Lower leg skin (tissue), 3 donors: Measurements from ENCODE around the gene EFCAB10.

Experiments
- POLR2A ChIP-seq, 2 donors: fragments of 450-650 bp; IDR thresholded peaks; one replicate each; pipeline ENCODE4 v1.6.1; 2016 to 2017; ENCODE audit warnings: antibody characterized with exemption in 2 of 2, mild to moderate bottlenecking in 1 of 2, moderate library complexity in 1 of 2
- TF ChIP-seq, protein P1 (sequence below), 3 donors: fragments of 450-650 bp; IDR thresholded peaks; one replicate each; pipeline ENCODE4 v1.5.1; 2016; ENCODE audit warnings: antibody characterized with exemption in 3 of 3, mild to moderate bottlenecking in 3 of 3, moderate library complexity in 2 of 3

DNA sequence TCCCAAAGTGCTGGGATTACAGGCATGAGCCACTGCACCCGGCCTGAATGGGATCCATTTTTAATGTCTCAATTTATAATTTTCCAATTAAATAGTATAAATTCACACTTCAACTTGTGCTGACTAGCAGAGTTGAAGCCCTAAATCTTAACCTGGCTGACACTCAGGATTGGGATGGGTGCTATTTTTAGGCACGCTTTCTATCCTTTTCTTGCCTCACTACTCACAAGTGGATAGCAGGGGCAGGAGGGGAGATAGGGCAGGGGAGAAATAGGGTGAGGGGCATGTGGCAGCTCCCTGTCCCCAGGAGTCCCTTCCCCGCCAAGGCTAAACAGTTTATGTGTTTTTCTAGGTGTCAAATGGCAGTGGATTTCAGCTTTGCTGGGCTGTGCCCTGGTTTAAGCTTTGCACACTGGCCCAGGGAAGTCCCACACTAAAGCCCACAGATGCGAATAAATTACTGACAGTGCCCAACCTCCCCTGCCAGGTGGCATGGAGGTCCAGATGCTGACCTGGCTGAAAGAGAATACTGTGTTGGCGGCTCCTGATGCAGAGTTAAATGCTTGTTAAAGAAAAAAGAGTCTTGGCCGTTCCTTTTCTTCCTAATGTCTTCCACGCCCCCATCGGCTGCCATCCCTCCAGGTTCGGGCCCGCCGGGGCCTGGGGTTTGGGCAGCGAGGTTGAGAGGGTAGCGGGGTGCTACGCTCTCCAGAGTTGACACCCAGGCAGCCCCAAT is 36.2 kb upstream of the EFCAB10 start:
- TF ChIP-seq, protein P1, sequence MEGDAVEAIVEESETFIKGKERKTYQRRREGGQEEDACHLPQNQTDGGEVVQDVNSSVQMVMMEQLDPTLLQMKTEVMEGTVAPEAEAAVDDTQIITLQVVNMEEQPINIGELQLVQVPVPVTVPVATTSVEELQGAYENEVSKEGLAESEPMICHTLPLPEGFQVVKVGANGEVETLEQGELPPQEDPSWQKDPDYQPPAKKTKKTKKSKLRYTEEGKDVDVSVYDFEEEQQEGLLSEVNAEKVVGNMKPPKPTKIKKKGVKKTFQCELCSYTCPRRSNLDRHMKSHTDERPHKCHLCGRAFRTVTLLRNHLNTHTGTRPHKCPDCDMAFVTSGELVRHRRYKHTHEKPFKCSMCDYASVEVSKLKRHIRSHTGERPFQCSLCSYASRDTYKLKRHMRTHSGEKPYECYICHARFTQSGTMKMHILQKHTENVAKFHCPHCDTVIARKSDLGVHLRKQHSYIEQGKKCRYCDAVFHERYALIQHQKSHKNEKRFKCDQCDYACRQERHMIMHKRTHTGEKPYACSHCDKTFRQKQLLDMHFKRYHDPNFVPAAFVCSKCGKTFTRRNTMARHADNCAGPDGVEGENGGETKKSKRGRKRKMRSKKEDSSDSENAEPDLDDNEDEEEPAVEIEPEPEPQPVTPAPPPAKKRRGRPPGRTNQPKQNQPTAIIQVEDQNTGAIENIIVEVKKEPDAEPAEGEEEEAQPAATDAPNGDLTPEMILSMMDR (IDR thresholded peaks at IDR 0.05): no peak
- TF ChIP-seq POLR2A (IDR thresholded peaks at IDR 0.05): no peak
